ENCODE results near the gene CATSPER1. TPM values are rescaled to one million over a fixed set of nuclear protein-coding genes. Genes with fewer than 3 reads are reported as not detected.

The CATSPER1 gene
- total RNA-seq, 4 donors from 2014 or later: 0.12 TPM; not detected in 3

- H3K27ac ChIP-seq: peak overlapping the region in 1 of 4 donors; percentile 20
- TF ChIP-seq POLR2A (IDR thresholded peaks at IDR 0.05) (no peak), POLR2AphosphoS5 (IDR thresholded peaks at IDR 0.05) (no peak), EP300 (IDR thresholded peaks at IDR 0.05) (no peak), CTCF (IDR thresholded peaks at IDR 0.05) (no peak)
- H3K9me3 ChIP-seq: no peaks in the 10 kb centered on the region
- H3K4me1 ChIP-seq: peaks cover 0 to 16% (median 0%) of the 10 kb centered on the region in 3 donors
- H3K27me3 ChIP-seq: no peaks in the 10 kb centered on the region
- 56 to 72% methylated on average over 9 to 10 of the region's 22 CpGs for WGBS, 2 donors (ENCODE audit: low coverage in 1 of 2)
- no peak for ATAC-seq
- no peak overlapping the region for H3K4me3 ChIP-seq
- H3K36me3 ChIP-seq: peaks cover 0 to 23% of the 10 kb centered on the region in 2 donors
Observed at GRCh38 chr11:65982824-65983588, 43.3 kb downstream of the CATSPER1 start.

- no peak for ATAC-seq
- Histone ChIP-seq H3K4me1 (peaks cover 0 to 16% (median 0%) of the 10 kb centered on the region in 3 donors), H3K27me3 (no peaks in the 10 kb centered on the region), H3K4me3 (no peak overlapping the region), H3K36me3 (peaks cover 0 to 31% of the 10 kb centered on the region in 2 donors), H3K9me3 (no peaks in the 10 kb centered on the region), H3K27ac (no peak overlapping the region)
- WGBS, 2 donors (ENCODE audit: low coverage in 1 of 2): no CpG with 5 or more reads among the region's 16 CpGs
- TF ChIP-seq CTCF (IDR thresholded peaks at IDR 0.05): no peak
- no peak for TF ChIP-seq POLR2A (IDR thresholded peaks at IDR 0.05)
Observed at GRCh38 chr11:65981972-65982823, 44.1 kb downstream of the CATSPER1 start.

- H3K4me1 ChIP-seq: peaks cover 0 to 16% (median 0%) of the 10 kb centered on the region in 3 donors
- H3K27ac ChIP-seq: no peak overlapping the region
- no peak for TF ChIP-seq CTCF (IDR thresholded peaks at IDR 0.05)
- no peak for TF ChIP-seq EP300 (IDR thresholded peaks at IDR 0.05)
- TF ChIP-seq POLR2A (IDR thresholded peaks at IDR 0.05): no peak
- TF ChIP-seq POLR2AphosphoS5 (IDR thresholded peaks at IDR 0.05): no peak
- H3K9me3 ChIP-seq: no peaks in the 10 kb centered on the region
- no peak for ATAC-seq
- H3K27me3 ChIP-seq: no peaks in the 10 kb centered on the region
- H3K36me3 ChIP-seq: peaks cover 0 to 41% of the 10 kb centered on the region in 2 donors
- WGBS, 2 donors (ENCODE audit: low coverage in 1 of 2): 57% methylated on average over 4 of the region's 12 CpGs; no CpG with 5 or more reads in 1 of the 2 donors
- H3K4me3 ChIP-seq: no peak overlapping the region
Observed at GRCh38 chr11:65981101-65981740, 45.1 kb downstream of the CATSPER1 start.

- no peak for ATAC-seq
- Histone ChIP-seq H3K4me1 (peaks cover 0 to 2% (median 0%) of the 10 kb centered on the region in 3 donors), H3K27ac (no peak overlapping the region), H3K36me3 (peaks cover 0 to 54% of the 10 kb centered on the region in 2 donors), H3K27me3 (no peaks in the 10 kb centered on the region), H3K4me3 (no peak overlapping the region), H3K9me3 (no peaks in the 10 kb centered on the region)
- TF ChIP-seq POLR2AphosphoS5 (IDR thresholded peaks at IDR 0.05): no peak
- no peak for TF ChIP-seq POLR2A (IDR thresholded peaks at IDR 0.05)
- no peak for TF ChIP-seq EP300 (IDR thresholded peaks at IDR 0.05)
- no peak for TF ChIP-seq CTCF (IDR thresholded peaks at IDR 0.05)
- 76 to 86% methylated on average over 5 to 9 of the region's 10 CpGs for WGBS, 2 donors (ENCODE audit: low coverage in 1 of 2)
Observed at GRCh38 chr11:65979261-65979759, 47.0 kb downstream of the CATSPER1 start.

Data from gastroesophageal sphincter (tissue), 4 donors.